Hair follicular keratinocyte (primary cell): Measurements from ENCODE around the gene TMEM147. TPM values are rescaled to one million over a fixed set of nuclear protein-coding genes. Genes with fewer than 3 reads are reported as not detected.

Experiments used
- total RNA-seq: library from RNA; depleted of rRNA; stranded (reverse); fragments of >200 nt; gene quantifications from 2 replicates; pipeline ENCODE4 v1.2.3, GENCODE V29; 2015

TMEM147 gene
- total RNA-seq = 127 and 137 TPM in 2 replicates

GRCh38 chr19:35545001-35545854, at the start of gene TMEM147:
Gene TMEM147, plus strand, starts transcription at chr19:35545626. Its CDS starts 114 bp downstream, at chr19:35545740.

GRCh38 chr19:35513628-35514281, 31.7 kb upstream of the TMEM147 start, which contains the start of gene DMKN:
Gene DMKN, minus strand, starts transcription at chr19:35513649. Its CDS starts 174 bp downstream, at chr19:35513475.

GRCh38 chr19:35528218-35529038, 17.0 kb upstream of the TMEM147 start, which contains the start of gene SBSN:
Gene SBSN, minus strand, starts transcription at chr19:35528311. Its CDS starts 30 bp downstream, at chr19:35528281.

GRCh38 chr19:35533201-35533821, 12.1 kb upstream of the TMEM147 start, which contains the start of gene GAPDHS:
Gene GAPDHS, plus strand, starts transcription at chr19:35533456. Its CDS starts 72 bp downstream, at chr19:35533528.

GRCh38 chr19:35563207-35563829, 17.9 kb downstream of the TMEM147 start, which contains the start of gene ATP4A:
Gene ATP4A, minus strand, starts transcription at chr19:35563658. Its CDS starts 29 bp downstream, at chr19:35563629.

GRCh38 chr19:35585848-35586247, 40.4 kb downstream of the TMEM147 start, which contains the start of gene PMIS2:
Gene PMIS2, plus strand, starts transcription at chr19:35586173. Its CDS starts 87 bp downstream, at chr19:35586260.

Other genes starting within 250 kb of the TMEM147 start
- not detected in 2 replicates for gene CD22, start 216.4 kb upstream of the TMEM147 start, total RNA-seq
- gene FFAR1, start 197.7 kb upstream of the TMEM147 start, total RNA-seq = not detected in 2 replicates
- gene FFAR3, start 187.2 kb upstream of the TMEM147 start, total RNA-seq = not detected in 2 replicates
- not detected in 2 replicates for gene GPR42, start 174.6 kb upstream of the TMEM147 start, total RNA-seq
- not detected in 2 replicates for gene FFAR2, start 97.4 kb upstream of the TMEM147 start, total RNA-seq
- gene KRTDAP, start 55.2 kb upstream of the TMEM147 start, total RNA-seq = 1.4 and 4.2 TPM in 2 replicates
- 317 and 408 TPM in 2 replicates for gene DMKN, start 32.0 kb upstream of the TMEM147 start, total RNA-seq
- 1.1 and 3.4 TPM in 2 replicates for gene SBSN, start 17.3 kb upstream of the TMEM147 start, total RNA-seq
- gene GAPDHS, start 12.2 kb upstream of the TMEM147 start, total RNA-seq = not detected in 2 replicates
- not detected in 2 replicates for gene ATP4A, start 18.0 kb downstream of the TMEM147 start, total RNA-seq
- gene PMIS2, start 40.5 kb downstream of the TMEM147 start, total RNA-seq = not detected in 2 replicates
- gene HAUS5, start 67.1 kb downstream of the TMEM147 start, total RNA-seq = 11.0 and 13.1 TPM in 2 replicates
- 75.7 and 96.4 TPM in 2 replicates for gene RBM42, start 83.4 kb downstream of the TMEM147 start, total RNA-seq
- gene ETV2, start 96.1 kb downstream of the TMEM147 start, total RNA-seq = 0.23 and 3.9 TPM in 2 replicates
- gene COX6B1, start 102.7 kb downstream of the TMEM147 start, total RNA-seq = 481 and 564 TPM in 2 replicates
- not detected in 2 replicates for gene UPK1A, start 120.9 kb downstream of the TMEM147 start, total RNA-seq
- not detected in 2 replicates for gene ZBTB32, start 158.9 kb downstream of the TMEM147 start, total RNA-seq
- 6.4 and 13.0 TPM in 2 replicates for gene KMT2B, start 172.4 kb downstream of the TMEM147 start, total RNA-seq
- gene IGFLR1, start 196.8 kb downstream of the TMEM147 start, total RNA-seq = 2.3 and 11.4 TPM in 2 replicates
- gene U2AF1L4, start 199.8 kb downstream of the TMEM147 start, total RNA-seq = 10.5 and 12.1 TPM in 2 replicates
- 28.4 and 34.8 TPM in 2 replicates for gene PSENEN, start 200.0 kb downstream of the TMEM147 start, total RNA-seq
- 7.6 and 49.7 TPM in 2 replicates for gene LIN37, start 202.9 kb downstream of the TMEM147 start, total RNA-seq
- 0.15 TPM in 1 of 2 replicates, not detected in the other for gene HSPB6, start 211.4 kb downstream of the TMEM147 start, total RNA-seq
- 8.4 and 11.7 TPM in 2 replicates for gene PROSER3, start 212.6 kb downstream of the TMEM147 start, total RNA-seq
- gene ARHGAP33, start 229.9 kb downstream of the TMEM147 start, total RNA-seq = 0.94 and 3.1 TPM in 2 replicates